Measurements from ENCODE around the gene MYCBP. TPM values are rescaled to one million over a fixed set of nuclear protein-coding genes. Genes with fewer than 3 reads are reported as not detected.
A peak's percentile ranks its signal among the peaks of the same experiment; 100 is the strongest.

Gene MYCBP
- total RNA-seq, 1 experiment from 2014 or later: 25.1 TPM

- Histone ChIP-seq H3K27ac (ENCODE audit: low read length) (no peak overlapping the region), H3K36me3 (ENCODE audit: insufficient read depth, low read length) (no peaks in the 10 kb centered on the region), H3K4me1 (ENCODE audit: low read length) (peaks cover 2% of the 10 kb centered on the region; the same call in 1 of the 2 replicates), H2AFZ (ENCODE audit: low read length) (no peak overlapping the region), H3K79me2 (ENCODE audit: low read length) (no peaks in the 10 kb centered on the region), H3K9me2 (replicated peaks; ENCODE audit: insufficient read depth, low read length) (no peaks in the 10 kb centered on the region), H3K27me3 (ENCODE audit: low read length) (no peaks in the 10 kb centered on the region), H4K20me1 (ENCODE audit: insufficient read depth, low read depth, low read length) (no peaks in the 10 kb centered on the region), H3K9me3 (ENCODE audit: low read length) (no peaks in the 10 kb centered on the region), H3K4me3 (ENCODE audit: low read length) (no peak overlapping the region), H3K9ac (ENCODE audit: low read length) (no peak overlapping the region), H3K4me2 (ENCODE audit: low read depth, low read length, poor library complexity, severe bottlenecking) (no peak overlapping the region)
- peak; percentile 27 for DNase-seq
These were observed 45.8 kb downstream of the MYCBP start for GRCh38 chr1:38827318-38827717.

- H4K20me1 ChIP-seq (ENCODE audit: insufficient read depth, low read depth, low read length): no peaks in the 10 kb centered on the region
These were observed 46.3 kb downstream of the MYCBP start for GRCh38 chr1:38826886-38827285.

GRCh38 chr1:38826262-38826661 is 46.9 kb downstream of the MYCBP start:
- Histone ChIP-seq H3K27me3 (ENCODE audit: low read length) (no peaks in the 10 kb centered on the region), H3K9ac (ENCODE audit: low read length) (no peak overlapping the region), H3K4me3 (ENCODE audit: low read length) (no peak overlapping the region), H3K36me3 (ENCODE audit: insufficient read depth, low read length) (no peaks in the 10 kb centered on the region), H3K9me2 (replicated peaks; ENCODE audit: insufficient read depth, low read length) (no peaks in the 10 kb centered on the region), H2AFZ (ENCODE audit: low read length) (no peak overlapping the region), H3K79me2 (ENCODE audit: low read length) (no peaks in the 10 kb centered on the region), H3K4me1 (ENCODE audit: low read length) (peaks cover 2% of the 10 kb centered on the region; the same call in 1 of the 2 replicates), H3K27ac (ENCODE audit: low read length) (no peak overlapping the region), H4K20me1 (ENCODE audit: insufficient read depth, low read depth, low read length) (no peaks in the 10 kb centered on the region), H3K4me2 (ENCODE audit: low read depth, low read length, poor library complexity, severe bottlenecking) (no peak overlapping the region), H3K9me3 (ENCODE audit: low read length) (no peaks in the 10 kb centered on the region)
- peak; percentile 17 for DNase-seq

More at GRCh38 chr1:38826886-38827285, 46.3 kb downstream of the MYCBP start:
- H3K27ac ChIP-seq (ENCODE audit: low read length): no peak overlapping the region
- no peaks in the 10 kb centered on the region for H3K9me3 ChIP-seq (ENCODE audit: low read length)
- H3K9me2 ChIP-seq (replicated peaks; ENCODE audit: insufficient read depth, low read length): no peaks in the 10 kb centered on the region
- no peak overlapping the region for H3K4me2 ChIP-seq (ENCODE audit: low read depth, low read length, poor library complexity, severe bottlenecking)
- no peak overlapping the region for H3K4me3 ChIP-seq (ENCODE audit: low read length)
- H3K79me2 ChIP-seq (ENCODE audit: low read length): no peaks in the 10 kb centered on the region
- no peak overlapping the region for H2AFZ ChIP-seq (ENCODE audit: low read length)
- H3K9ac ChIP-seq (ENCODE audit: low read length): no peak overlapping the region
- H3K36me3 ChIP-seq (ENCODE audit: insufficient read depth, low read length): no peaks in the 10 kb centered on the region
- DNase-seq: peak; percentile 15
- H3K27me3 ChIP-seq (ENCODE audit: low read length): no peaks in the 10 kb centered on the region
- peaks cover 2% of the 10 kb centered on the region; the same call in 1 of the 2 replicates for H3K4me1 ChIP-seq (ENCODE audit: low read length)

- Histone ChIP-seq H4K20me1 (ENCODE audit: insufficient read depth, low read depth, low read length) (no peaks in the 10 kb centered on the region), H3K79me2 (ENCODE audit: low read length) (no peaks in the 10 kb centered on the region), H3K27me3 (ENCODE audit: low read length) (no peaks in the 10 kb centered on the region), H3K9ac (ENCODE audit: low read length) (no peak overlapping the region), H3K4me3 (ENCODE audit: low read length) (no peak overlapping the region), H3K4me1 (ENCODE audit: low read length) (no peaks in the 10 kb centered on the region), H2AFZ (ENCODE audit: low read length) (no peak overlapping the region), H3K9me2 (replicated peaks; ENCODE audit: insufficient read depth, low read length) (no peaks in the 10 kb centered on the region), H3K36me3 (ENCODE audit: insufficient read depth, low read length) (no peaks in the 10 kb centered on the region), H3K9me3 (ENCODE audit: low read length) (no peaks in the 10 kb centered on the region), H3K27ac (ENCODE audit: low read length) (no peak overlapping the region), H3K4me2 (ENCODE audit: low read depth, low read length, poor library complexity, severe bottlenecking) (no peak overlapping the region)
- no peak for DNase-seq
These were observed 52.3 kb downstream of the MYCBP start for GRCh38 chr1:38820860-38821259.

- H3K27ac ChIP-seq (ENCODE audit: low read length): no peak overlapping the region
- H3K27me3 ChIP-seq (ENCODE audit: low read length): no peaks in the 10 kb centered on the region
- no peak overlapping the region for H3K4me2 ChIP-seq (ENCODE audit: low read depth, low read length, poor library complexity, severe bottlenecking)
- H3K36me3 ChIP-seq (ENCODE audit: insufficient read depth, low read length): no peaks in the 10 kb centered on the region
- no peak overlapping the region for H3K4me3 ChIP-seq (ENCODE audit: low read length)
- DNase-seq: no peak
- H3K9ac ChIP-seq (ENCODE audit: low read length): no peak overlapping the region
- no peaks in the 10 kb centered on the region for H3K4me1 ChIP-seq (ENCODE audit: low read length)
- no peaks in the 10 kb centered on the region for H4K20me1 ChIP-seq (ENCODE audit: insufficient read depth, low read depth, low read length)
- no peaks in the 10 kb centered on the region for H3K9me2 ChIP-seq (replicated peaks; ENCODE audit: insufficient read depth, low read length)
- H3K9me3 ChIP-seq (ENCODE audit: low read length): no peaks in the 10 kb centered on the region
- H2AFZ ChIP-seq (ENCODE audit: low read length): no peak overlapping the region
- H3K79me2 ChIP-seq (ENCODE audit: low read length): no peaks in the 10 kb centered on the region
These were observed 53.6 kb downstream of the MYCBP start for GRCh38 chr1:38819516-38819915.

- H2AFZ ChIP-seq (ENCODE audit: low read length): no peak overlapping the region
- H3K27ac ChIP-seq (ENCODE audit: low read length): no peak overlapping the region
- H3K4me3 ChIP-seq (ENCODE audit: low read length): no peak overlapping the region
- no peaks in the 10 kb centered on the region for H3K4me1 ChIP-seq (ENCODE audit: low read length)
- no peak overlapping the region for H3K4me2 ChIP-seq (ENCODE audit: low read depth, low read length, poor library complexity, severe bottlenecking)
- no peaks in the 10 kb centered on the region for H3K9me3 ChIP-seq (ENCODE audit: low read length)
- H3K79me2 ChIP-seq (ENCODE audit: low read length): no peaks in the 10 kb centered on the region
- no peak for DNase-seq
- H3K9ac ChIP-seq (ENCODE audit: low read length): no peak overlapping the region
- H4K20me1 ChIP-seq (ENCODE audit: insufficient read depth, low read depth, low read length): no peaks in the 10 kb centered on the region
- no peaks in the 10 kb centered on the region for H3K36me3 ChIP-seq (ENCODE audit: insufficient read depth, low read length)
- H3K27me3 ChIP-seq (ENCODE audit: low read length): no peaks in the 10 kb centered on the region
- no peaks in the 10 kb centered on the region for H3K9me2 ChIP-seq (replicated peaks; ENCODE audit: insufficient read depth, low read length)
These were observed 54.1 kb downstream of the MYCBP start for GRCh38 chr1:38819040-38819439.

- no peak overlapping the region for H3K4me2 ChIP-seq (ENCODE audit: low read depth, low read length, poor library complexity, severe bottlenecking)
- H4K20me1 ChIP-seq (ENCODE audit: insufficient read depth, low read depth, low read length): no peaks in the 10 kb centered on the region
- H2AFZ ChIP-seq (ENCODE audit: low read length): no peak overlapping the region
- H3K27ac ChIP-seq (ENCODE audit: low read length): no peak overlapping the region
- no peaks in the 10 kb centered on the region for H3K9me2 ChIP-seq (replicated peaks; ENCODE audit: insufficient read depth, low read length)
- no peak overlapping the region for H3K9ac ChIP-seq (ENCODE audit: low read length)
- H3K4me1 ChIP-seq (ENCODE audit: low read length): no peaks in the 10 kb centered on the region
- DNase-seq: no peak
- H3K4me3 ChIP-seq (ENCODE audit: low read length): no peak overlapping the region
- H3K27me3 ChIP-seq (ENCODE audit: low read length): no peaks in the 10 kb centered on the region
- no peaks in the 10 kb centered on the region for H3K79me2 ChIP-seq (ENCODE audit: low read length)
- H3K36me3 ChIP-seq (ENCODE audit: insufficient read depth, low read length): no peaks in the 10 kb centered on the region
- no peaks in the 10 kb centered on the region for H3K9me3 ChIP-seq (ENCODE audit: low read length)
These were observed 54.8 kb downstream of the MYCBP start for GRCh38 chr1:38818175-38818976.

GRCh38 chr1:38817267-38818174 is 55.6 kb downstream of the MYCBP start:
- Histone ChIP-seq H3K4me3 (ENCODE audit: low read length) (no peak overlapping the region), H3K36me3 (ENCODE audit: insufficient read depth, low read length) (no peaks in the 10 kb centered on the region), H3K9me3 (ENCODE audit: low read length) (no peaks in the 10 kb centered on the region), H3K9me2 (replicated peaks; ENCODE audit: insufficient read depth, low read length) (no peaks in the 10 kb centered on the region), H3K79me2 (ENCODE audit: low read length) (no peaks in the 10 kb centered on the region), H3K4me2 (ENCODE audit: low read depth, low read length, poor library complexity, severe bottlenecking) (no peak overlapping the region), H3K27ac (ENCODE audit: low read length) (no peak overlapping the region), H3K4me1 (ENCODE audit: low read length) (no peaks in the 10 kb centered on the region), H4K20me1 (ENCODE audit: insufficient read depth, low read depth, low read length) (no peaks in the 10 kb centered on the region), H3K9ac (ENCODE audit: low read length) (no peak overlapping the region), H2AFZ (ENCODE audit: low read length) (no peak overlapping the region), H3K27me3 (ENCODE audit: low read length) (no peaks in the 10 kb centered on the region)
- DNase-seq: no peak
